PC-9 (cell line): ENCODE results near the gene C16orf90. TPM values are rescaled to one million over a fixed set of nuclear protein-coding genes. Genes with fewer than 3 reads are reported as not detected.
A peak's percentile ranks its signal among the peaks of the same experiment; 100 is the strongest.

Source experiments
- BruUV-seq: library from RNA; stranded (reverse); fragments of 400-500 nt; replicated peaks from 2 replicates; lab custom pipeline; 2021; lab: Mats Ljungman, UMichigan
- CTCF ChIA-PET: fragments of 300-600 bp; sonication (Branson Sonifier 250); formaldehyde crosslinking; loops from one replicate; lab custom pipeline; 2022; ENCODE audit warnings: antibody characterized with exemption; lab: Charles Lee
- POLR2A ChIA-PET: fragments of 300-600 bp; sonication (Branson Sonifier 250); formaldehyde crosslinking; loops from one replicate; lab custom pipeline; 2022; ENCODE audit warnings: antibody characterized with exemption; ENCODE audit not compliant: unreplicated experiment; lab: Charles Lee
- DNase-seq, 2 experiments: peaks; one replicate each; pipeline versions ENCODE4 v3.0.0 to v3.0.0-alpha.2; 2015 to 2022; ENCODE audit warnings: mixed read lengths in 1 of 2
- H2AFZ ChIP-seq: fragments of 200-600 bp; sonication (generic); 2 replicates; pipeline ENCODE4 v1.8.1; 2017; ENCODE audit warnings: antibody characterized with exemption
- H3F3A ChIP-seq: fragments of 200-600 bp; sonication (generic); 2 replicates; pipeline ENCODE4 v1.8.1; 2017; ENCODE audit warnings: antibody characterized with exemption, mild to moderate bottlenecking, low read depth; ENCODE audit not compliant: insufficient read depth
- H3K27ac ChIP-seq: fragments of 200-600 bp; sonication (generic); 2 replicates; pipeline ENCODE4 v1.6.1; 2016; ENCODE audit warnings: mixed run types
- H3K27me3 ChIP-seq: fragments of 200-600 bp; sonication (generic); 2 replicates; pipeline ENCODE4 v1.6.1; 2016; ENCODE audit warnings: low read depth, mixed run types; ENCODE audit not compliant: insufficient read depth
- H3K36me3 ChIP-seq: fragments of 200-600 bp; sonication (generic); 2 replicates; pipeline ENCODE4 v1.6.1; 2016; ENCODE audit warnings: low read depth, mixed run types
- H3K4me1 ChIP-seq: fragments of 200-600 bp; sonication (generic); replicated peaks from 2 replicates; pipeline ENCODE4 v1.6.1; 2016; ENCODE audit warnings: mixed run types; ENCODE audit not compliant: insufficient read depth
- H3K4me2 ChIP-seq: fragments of 200-600 bp; sonication (generic); 2 replicates; pipeline ENCODE4 v1.6.1; 2017; ENCODE audit warnings: mixed run types
- H3K4me3 ChIP-seq: fragments of 200-600 bp; sonication (generic); 2 replicates; pipeline ENCODE4 v1.6.1; 2016; ENCODE audit warnings: mixed run types
- H3K79me2 ChIP-seq: fragments of 200-600 bp; sonication (generic); 2 replicates; pipeline ENCODE4 v1.6.1; 2017; ENCODE audit warnings: low read depth, mixed run types
- H3K9me2 ChIP-seq: fragments of 200-600 bp; sonication (generic); 2 replicates; pipeline ENCODE4 v1.8.1; 2017; ENCODE audit warnings: mild to moderate bottlenecking; ENCODE audit not compliant: insufficient read depth
- H3K9me3 ChIP-seq: fragments of 200-600 bp; sonication (generic); 2 replicates; pipeline ENCODE4 v1.8.1; 2016; ENCODE audit warnings: low read depth; ENCODE audit not compliant: insufficient read depth
- H4K20me1 ChIP-seq: fragments of 200-600 bp; sonication (generic); 2 replicates; pipeline ENCODE4 v1.8.1; 2017; ENCODE audit not compliant: insufficient read depth
- EZH2 ChIP-seq: fragments of 200-600 bp; sonication (generic); IDR thresholded peaks from 2 replicates; pipeline ENCODE4 v1.8.0; 2017; ENCODE audit warnings: antibody characterized with exemption, low read depth
- intact Hi-C: fragments of 100-400 bp; cut with micrococcal nuclease; formaldehyde crosslinking; loops from one replicate; pipeline ENCODE4 v1.10.0; 2022; ENCODE audit not compliant: unreplicated experiment
- total RNA-seq: library from RNA; stranded (reverse); gene quantifications from 2 replicates; pipeline ENCODE4 v1.2.3, GENCODE V29; 2021
- TF ChIP-seq, protein P1 (sequence below): fragments of 200-600 bp; sonication (generic); conservative IDR thresholded peaks from 2 replicates; pipeline ENCODE4 v1.6.1; 2017; ENCODE audit warnings: mixed run types, antibody characterized with exemption, mild to moderate bottlenecking, moderate library complexity

Gene C16orf90
- total RNA-seq, 1 experiment from 2014 or later: not detected

DNA sequence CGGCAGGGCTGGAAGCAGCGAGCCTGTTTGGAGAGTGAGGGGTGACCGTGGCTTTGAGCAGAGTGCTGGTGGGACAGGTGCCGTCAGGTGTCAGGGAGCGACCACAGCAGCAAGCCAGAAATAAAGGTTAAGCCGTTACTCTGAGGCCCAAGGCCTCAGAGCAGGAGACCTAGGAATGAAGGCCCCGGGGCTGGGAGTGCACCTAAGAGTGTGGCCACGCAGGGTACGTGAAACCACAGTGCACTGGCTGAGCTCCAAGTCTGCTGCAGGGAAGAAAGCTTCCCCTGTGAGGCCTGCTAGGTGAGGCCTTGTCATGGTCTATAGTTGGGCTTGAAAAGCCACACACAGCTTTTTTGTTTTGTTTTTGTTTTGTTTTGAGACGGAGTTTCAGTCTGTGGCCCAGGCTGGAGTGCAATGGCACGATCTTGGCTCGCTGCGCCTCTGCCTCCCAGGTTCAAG is 14.2 kb upstream of the C16orf90 start:
- no peaks in the 10 kb centered on the region for H3K9me3 ChIP-seq
- H3K27me3 ChIP-seq: no peaks in the 10 kb centered on the region
- ChIA-PET CTCF (interaction anchor here (0.7 kb wide), 1 partner anchor 19 kb away, joined by 4 read pairs; no protein-coding TSS in a partner anchor), POLR2A (interaction anchor here (0.6 to 0.8 kb wide), 4 partner anchors 66 to 780 kb away, joined by 4 to 11 read pairs (median 6); partner anchors contain the start of genes NAA60 and ZNF597)
- no peak for TF ChIP-seq EZH2
- TF ChIP-seq, protein P1, sequence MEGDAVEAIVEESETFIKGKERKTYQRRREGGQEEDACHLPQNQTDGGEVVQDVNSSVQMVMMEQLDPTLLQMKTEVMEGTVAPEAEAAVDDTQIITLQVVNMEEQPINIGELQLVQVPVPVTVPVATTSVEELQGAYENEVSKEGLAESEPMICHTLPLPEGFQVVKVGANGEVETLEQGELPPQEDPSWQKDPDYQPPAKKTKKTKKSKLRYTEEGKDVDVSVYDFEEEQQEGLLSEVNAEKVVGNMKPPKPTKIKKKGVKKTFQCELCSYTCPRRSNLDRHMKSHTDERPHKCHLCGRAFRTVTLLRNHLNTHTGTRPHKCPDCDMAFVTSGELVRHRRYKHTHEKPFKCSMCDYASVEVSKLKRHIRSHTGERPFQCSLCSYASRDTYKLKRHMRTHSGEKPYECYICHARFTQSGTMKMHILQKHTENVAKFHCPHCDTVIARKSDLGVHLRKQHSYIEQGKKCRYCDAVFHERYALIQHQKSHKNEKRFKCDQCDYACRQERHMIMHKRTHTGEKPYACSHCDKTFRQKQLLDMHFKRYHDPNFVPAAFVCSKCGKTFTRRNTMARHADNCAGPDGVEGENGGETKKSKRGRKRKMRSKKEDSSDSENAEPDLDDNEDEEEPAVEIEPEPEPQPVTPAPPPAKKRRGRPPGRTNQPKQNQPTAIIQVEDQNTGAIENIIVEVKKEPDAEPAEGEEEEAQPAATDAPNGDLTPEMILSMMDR: no peak
- H3K27ac ChIP-seq: 0 out of 2 replicates have a peak overlapping the region, but pooled peaks have one; percentile 3
- peaks cover 23% of the 10 kb centered on the region for H3F3A ChIP-seq
- peak; percentile 89 to 96 for DNase-seq
- peaks cover 23% of the 10 kb centered on the region for H3K4me1 ChIP-seq
- H2AFZ ChIP-seq: no peak overlapping the region
- no peak overlapping the region for H3K4me2 ChIP-seq
- intact Hi-C loops: loop anchor here (2.0 to 10.0 kb wide), 2 partner anchors 51 to 325 kb away; partner anchors contain the start of gene OR1F1
- H3K4me3 ChIP-seq: no peak overlapping the region
- no TSS peak for BruUV-seq
- peaks cover 19% of the 10 kb centered on the region; the same call in 1 of the 2 replicates for H3K36me3 ChIP-seq
- H4K20me1 ChIP-seq: peaks cover 16% of the 10 kb centered on the region; the same call in 1 of the 2 replicates
- H3K9me2 ChIP-seq: no peaks in the 10 kb centered on the region
- H3K79me2 ChIP-seq: no peaks in the 10 kb centered on the region

DNA sequence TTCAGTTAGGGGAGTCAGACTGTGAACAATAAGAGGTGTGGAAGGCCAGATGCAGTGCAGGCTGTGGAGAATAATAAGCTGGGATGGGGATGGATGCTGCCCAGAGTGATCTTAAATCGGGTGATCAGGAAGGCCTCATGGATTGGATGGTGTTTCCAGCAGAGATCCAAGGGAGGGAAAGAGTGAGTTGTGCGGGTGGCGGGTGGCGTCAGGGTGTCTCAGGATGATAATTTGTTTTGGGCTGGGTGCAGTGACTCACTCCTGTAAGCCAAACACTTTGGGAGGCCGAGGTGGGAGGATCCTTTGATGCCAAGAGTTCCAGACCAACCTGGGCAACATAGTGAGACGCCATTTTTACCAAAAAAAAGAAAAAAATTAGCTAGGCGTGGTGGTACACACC is 13.4 kb upstream of the C16orf90 start:
- Histone ChIP-seq H3K36me3 (peaks cover 19% of the 10 kb centered on the region; the same call in 1 of the 2 replicates), H3K27me3 (no peaks in the 10 kb centered on the region), H3K4me1 (peaks cover 18% of the 10 kb centered on the region), H3K4me2 (no peak overlapping the region), H2AFZ (no peak overlapping the region), H3K79me2 (no peaks in the 10 kb centered on the region), H3F3A (peaks cover 15% of the 10 kb centered on the region), H3K27ac (no peak overlapping the region), H3K9me3 (no peaks in the 10 kb centered on the region), H4K20me1 (peaks cover 9% of the 10 kb centered on the region; the same call in 1 of the 2 replicates), H3K4me3 (no peak overlapping the region), H3K9me2 (no peaks in the 10 kb centered on the region)
- DNase-seq: no peak
- BruUV-seq: no TSS peak
- ChIA-PET POLR2A (interaction anchor here (0.7 kb wide), 1 partner anchor 94 kb away, joined by 4 read pairs; no protein-coding TSS in a partner anchor), CTCF (no interaction called here)
- intact Hi-C loops: loop anchor here (2.0 to 10.0 kb wide), 2 partner anchors 50 to 324 kb away; partner anchors contain the start of gene OR1F1
- TF ChIP-seq, protein P1: no peak
- no peak for TF ChIP-seq EZH2

DNA sequence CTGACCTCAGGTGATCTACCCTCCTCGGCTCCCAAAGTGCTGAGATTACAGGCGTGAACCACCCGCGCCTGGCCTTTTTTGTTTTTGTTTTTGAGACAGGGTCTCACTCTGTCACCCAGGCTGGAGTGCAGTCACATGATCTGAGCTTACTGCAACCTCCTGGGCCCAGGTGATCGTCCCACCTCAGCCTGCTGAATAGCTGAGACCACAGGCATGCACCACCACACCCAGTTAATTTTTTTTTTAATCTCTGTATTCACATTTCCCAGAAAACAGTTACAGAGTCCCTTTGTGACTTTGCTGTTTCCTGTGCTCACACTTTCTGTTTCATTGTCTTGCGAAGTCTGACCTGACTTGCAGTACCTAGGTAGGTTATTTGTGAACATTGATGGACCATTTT is 8.2 kb upstream of the C16orf90 start:
- peaks cover 13% of the 10 kb centered on the region; the same call in 1 of the 2 replicates for H3K36me3 ChIP-seq
- no peak overlapping the region for H3K4me2 ChIP-seq
- no peaks in the 10 kb centered on the region for H4K20me1 ChIP-seq
- H3K9me3 ChIP-seq: no peaks in the 10 kb centered on the region
- no peak overlapping the region for H2AFZ ChIP-seq
- ChIA-PET POLR2A (no interaction called here), CTCF (no interaction called here)
- peak overlapping the region; percentile 22; the same call in 1 of the 2 replicates for H3K27ac ChIP-seq
- BruUV-seq: no TSS peak
- H3K79me2 ChIP-seq: peaks cover 15% of the 10 kb centered on the region
- intact Hi-C loops: loop anchor here (5.0 to 10.0 kb wide), 3 partner anchors 101 to 319 kb away; partner anchors contain the start of genes OR1F1, ZNF174 and ZSCAN32
- TF ChIP-seq EZH2: no peak
- TF ChIP-seq, protein P1: no peak
- H3F3A ChIP-seq: peaks cover 3% of the 10 kb centered on the region
- DNase-seq: peak; percentile 54 to 82
- H3K9me2 ChIP-seq: no peaks in the 10 kb centered on the region
- no peaks in the 10 kb centered on the region for H3K27me3 ChIP-seq
- peaks cover 20% of the 10 kb centered on the region for H3K4me1 ChIP-seq
- no peak overlapping the region for H3K4me3 ChIP-seq
